ENCODE measurements around the gene SH3RF2. TPM values are rescaled to one million over a fixed set of nuclear protein-coding genes. Genes with fewer than 3 reads are reported as not detected.
"Not testable (repeated sequence)": the region's sequence is repeated elsewhere in the genome, so short reads cannot be mapped to it uniquely, and the experiment has no call there.

The SH3RF2 gene
- total RNA-seq, 1 experiment from 2014 or later: 11.9 TPM

DNA sequence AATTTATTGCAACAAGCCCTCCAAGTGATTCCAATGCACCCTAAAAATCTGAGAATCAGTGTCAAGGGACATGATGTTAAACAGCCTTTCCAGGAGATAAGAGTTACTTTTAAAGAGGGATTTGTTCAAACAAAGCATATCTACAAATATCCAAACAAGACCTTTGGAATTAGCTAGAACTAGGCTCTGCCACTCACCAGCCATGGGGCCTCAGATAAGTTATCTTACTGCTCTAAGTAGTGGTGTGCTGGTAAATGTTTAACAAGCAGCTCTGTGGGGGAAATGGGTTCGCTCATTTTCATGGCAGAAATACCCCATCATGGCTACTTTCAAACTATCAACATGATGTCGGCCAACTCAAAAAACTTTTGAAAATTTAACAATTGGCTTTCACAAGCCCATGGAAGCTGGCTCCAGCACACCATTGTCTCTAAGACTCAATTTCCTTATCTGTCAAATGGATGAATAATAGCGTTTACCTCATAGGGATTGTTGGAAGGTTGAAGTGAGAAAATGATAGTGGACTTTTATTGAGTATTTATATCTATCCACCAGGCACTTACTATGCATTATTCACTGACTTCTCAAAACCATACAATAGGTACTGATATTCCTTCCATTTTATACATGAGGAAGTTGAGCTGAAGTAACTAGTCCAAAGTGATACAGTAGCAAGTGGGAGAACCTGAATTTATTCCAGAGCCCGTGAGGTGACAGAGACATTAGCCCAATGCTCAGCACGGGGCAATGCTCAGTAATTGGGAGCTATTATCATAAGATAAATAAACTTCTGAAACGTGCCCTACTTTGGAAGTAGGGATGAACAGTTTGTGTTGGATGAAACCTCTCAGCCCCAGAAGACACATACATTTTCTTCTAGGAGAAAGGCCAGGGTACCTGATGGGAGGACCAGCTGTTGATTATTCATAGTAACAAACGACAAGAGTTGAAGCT lies 43.2 kb downstream of the SH3RF2 start:
- no peak for DNase-seq (ENCODE audit: low read depth)

DNA sequence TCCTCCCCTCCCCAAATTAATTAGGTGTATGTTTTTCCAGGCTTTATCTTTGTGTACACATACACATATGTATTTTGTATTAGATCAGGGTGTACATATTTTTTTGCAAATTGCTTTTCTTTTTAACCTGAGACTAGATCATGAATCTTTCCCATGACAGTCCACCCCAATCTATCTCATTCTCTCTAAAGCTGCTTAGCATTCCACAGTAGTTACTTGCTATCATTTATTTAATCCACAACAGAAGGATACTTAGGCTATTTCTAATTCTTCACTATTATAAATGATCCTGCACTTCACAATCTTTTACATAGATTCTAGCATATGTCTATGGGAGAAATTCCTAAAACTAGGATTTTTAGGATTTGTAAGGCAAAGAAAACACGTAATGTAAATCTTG lies 43.9 kb downstream of the SH3RF2 start:
- DNase-seq (ENCODE audit: low read depth): no peak

- DNase-seq (ENCODE audit: low read depth): no peak
Observed at GRCh38 chr5:145980718-145981117, 44.3 kb downstream of the SH3RF2 start.

GRCh38 chr5:145981589-145982571 lies 45.5 kb downstream of the SH3RF2 start:
- DNase-seq (ENCODE audit: low read depth): peak; percentile 55

GRCh38 chr5:145982572-145983318 lies 46.4 kb downstream of the SH3RF2 start:
- no peak for DNase-seq (ENCODE audit: low read depth)

DNA sequence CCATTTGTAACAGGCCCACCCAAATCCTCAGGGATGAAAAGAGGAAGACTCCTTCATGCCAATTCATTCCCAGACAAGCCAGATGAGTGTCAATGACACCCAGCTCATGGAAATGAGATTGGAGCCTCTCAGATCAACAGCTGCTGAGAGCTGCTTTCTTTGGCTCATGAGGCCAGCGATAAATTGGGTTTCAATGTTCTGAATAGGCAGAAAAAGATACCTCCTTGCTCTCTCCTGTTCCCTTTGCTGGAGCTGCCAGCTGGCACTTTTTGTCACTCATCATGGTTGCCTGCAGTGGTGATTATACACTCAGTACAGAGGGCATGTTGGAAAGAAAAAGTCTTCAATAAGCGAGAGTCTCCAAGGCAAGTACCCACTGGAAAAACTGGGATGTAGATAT lies 47.1 kb downstream of the SH3RF2 start:
- no peak for DNase-seq (ENCODE audit: low read depth)

GRCh38 chr5:145984072-145984471 lies 47.7 kb downstream of the SH3RF2 start:
- no peak for DNase-seq (ENCODE audit: low read depth)

DNA sequence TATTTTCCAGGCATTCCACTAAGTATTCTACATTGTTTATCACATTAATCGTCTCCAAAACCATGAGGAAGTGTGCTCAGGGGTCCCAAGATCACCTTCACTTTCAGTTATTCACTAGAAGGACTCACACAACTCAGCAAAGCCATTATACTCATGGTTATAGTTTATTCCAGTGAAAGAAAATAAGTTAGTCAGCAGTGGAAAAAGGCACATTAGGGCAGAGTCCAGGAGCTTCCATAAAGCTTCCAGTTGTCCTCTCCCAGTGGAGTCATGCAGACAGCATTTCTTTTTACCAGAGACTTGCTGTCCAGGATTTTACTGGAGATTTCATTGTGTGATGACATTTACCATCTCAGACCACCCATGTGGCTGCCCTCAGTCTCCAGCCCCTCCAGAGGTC lies 51.5 kb downstream of the SH3RF2 start:
- no peak for DNase-seq (ENCODE audit: low read depth)

GRCh38 chr5:145988993-145989392 lies 52.6 kb downstream of the SH3RF2 start:
- DNase-seq (ENCODE audit: low read depth): peak; percentile 30

GRCh38 chr5:145989428-145989827 lies 53.0 kb downstream of the SH3RF2 start:
- peak; percentile 34 for DNase-seq (ENCODE audit: low read depth)

DNA sequence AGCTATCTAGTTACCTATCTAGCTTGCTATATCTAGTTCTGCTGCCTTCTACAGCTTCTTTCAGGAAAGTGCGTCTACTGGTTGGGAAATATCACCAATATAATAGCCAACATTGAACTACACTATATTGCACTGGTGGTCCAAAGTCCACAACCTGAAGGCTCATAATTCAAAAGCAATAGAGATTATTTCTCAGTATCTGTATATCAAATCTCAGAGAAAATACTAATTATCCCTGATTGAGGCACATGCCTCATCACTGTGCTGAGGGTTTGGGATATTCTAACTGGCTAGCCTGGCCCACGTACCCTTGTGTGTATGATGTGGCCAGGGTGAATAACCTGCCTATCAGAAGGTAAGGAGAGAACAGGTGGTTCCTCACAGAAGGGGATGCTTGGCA lies 53.8 kb downstream of the SH3RF2 start:
- no peak for DNase-seq (ENCODE audit: low read depth)

DNA sequence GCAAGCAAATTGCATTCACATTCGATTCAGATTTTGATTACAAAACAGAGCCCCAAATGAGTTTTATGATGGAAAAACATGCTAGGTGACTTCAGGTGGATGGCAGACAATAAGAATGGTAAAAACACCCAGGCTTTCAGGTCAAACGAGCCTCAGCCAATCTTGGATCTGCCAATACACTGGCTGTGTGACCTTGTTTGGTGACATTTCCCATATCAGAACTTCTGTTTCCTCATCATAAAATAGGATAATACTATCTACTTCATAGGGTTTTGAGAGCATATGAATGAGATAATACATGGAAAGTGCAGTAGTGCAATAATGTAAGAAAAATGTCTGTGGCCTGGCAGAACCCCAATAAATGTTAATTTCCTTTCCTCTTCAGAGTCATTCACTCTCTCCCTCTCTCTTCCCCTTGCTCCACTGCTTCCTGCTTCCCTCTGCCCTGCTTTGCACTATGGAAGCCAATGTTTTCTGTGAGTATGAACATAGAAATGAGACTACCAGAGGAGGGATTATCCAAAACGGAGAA lies 54.7 kb downstream of the SH3RF2 start:
- peak; percentile 70 for DNase-seq (ENCODE audit: low read depth)

DNA sequence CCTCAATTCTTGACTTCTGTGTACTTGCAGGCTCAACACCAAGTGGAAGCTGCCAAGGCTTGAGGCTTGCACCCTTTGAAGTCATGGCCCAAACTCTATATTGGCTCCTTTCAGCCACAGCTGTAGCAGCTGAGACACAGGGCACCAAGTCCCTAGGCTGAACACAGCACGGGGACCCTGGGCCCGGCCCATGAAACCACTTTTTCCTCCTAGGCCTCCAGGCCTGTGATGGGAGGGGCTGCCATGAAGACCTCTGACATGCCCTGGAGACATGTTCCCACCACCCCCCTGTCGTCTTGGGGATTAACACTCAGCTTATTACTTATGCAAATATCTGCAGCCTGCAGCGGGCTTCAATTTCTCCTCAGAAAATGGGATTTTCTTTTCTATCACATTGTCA lies 57.2 kb downstream of the SH3RF2 start:
- not testable (repeated sequence) for DNase-seq (ENCODE audit: low read depth)

DNA sequence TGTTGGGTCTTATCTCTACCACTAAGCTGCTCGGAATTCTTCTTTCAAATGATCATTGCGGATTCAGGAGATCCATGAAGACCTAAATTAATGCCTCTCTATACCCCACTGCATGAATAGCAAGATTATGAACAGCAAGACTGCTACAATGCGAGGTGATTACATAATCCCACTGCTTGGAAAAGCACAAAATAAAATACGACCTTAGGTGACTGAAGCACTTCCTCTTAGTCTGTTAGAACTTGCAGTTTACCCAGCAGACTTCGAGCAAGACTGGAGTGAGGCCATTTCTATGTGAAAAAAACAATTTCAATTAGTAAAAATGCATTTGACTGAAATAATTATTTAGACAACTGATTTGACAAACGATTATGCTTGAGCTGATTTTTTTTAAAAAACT lies 59.8 kb downstream of the SH3RF2 start:
- DNase-seq (ENCODE audit: low read depth): no peak

GRCh38 chr5:145999208-145999607 lies 62.8 kb downstream of the SH3RF2 start:
- DNase-seq (ENCODE audit: low read depth): no peak

DNA sequence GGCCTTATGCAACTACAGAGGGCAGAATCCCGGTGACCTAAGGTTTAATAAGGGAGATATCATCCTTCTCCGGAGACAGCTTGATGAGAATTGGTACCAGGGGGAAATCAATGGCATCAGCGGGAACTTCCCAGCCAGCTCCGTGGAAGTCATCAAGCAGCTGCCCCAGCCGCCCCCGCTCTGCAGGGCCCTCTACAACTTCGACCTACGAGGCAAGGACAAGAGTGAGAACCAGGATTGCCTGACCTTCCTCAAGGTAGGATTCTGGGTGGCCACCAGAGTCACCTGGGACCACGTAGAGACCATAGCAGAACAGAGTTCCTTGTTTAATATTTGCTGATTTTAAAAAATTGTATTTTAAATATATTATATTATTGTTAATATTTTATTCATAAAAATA lies 63.7 kb downstream of the SH3RF2 start:
- no peak for DNase-seq (ENCODE audit: low read depth)

GRCh38 chr5:146001544-146002190 lies 65.3 kb downstream of the SH3RF2 start:
- DNase-seq (ENCODE audit: low read depth): peak; percentile 64

GRCh38 chr5:146002491-146002890 lies 66.1 kb downstream of the SH3RF2 start:
- no peak for DNase-seq (ENCODE audit: low read depth)

- DNase-seq (ENCODE audit: low read depth): no peak
Observed at GRCh38 chr5:146003852-146004251, 67.5 kb downstream of the SH3RF2 start.

- DNase-seq (ENCODE audit: low read depth): no peak
Observed at GRCh38 chr5:146005264-146005663, 68.9 kb downstream of the SH3RF2 start.

DNA sequence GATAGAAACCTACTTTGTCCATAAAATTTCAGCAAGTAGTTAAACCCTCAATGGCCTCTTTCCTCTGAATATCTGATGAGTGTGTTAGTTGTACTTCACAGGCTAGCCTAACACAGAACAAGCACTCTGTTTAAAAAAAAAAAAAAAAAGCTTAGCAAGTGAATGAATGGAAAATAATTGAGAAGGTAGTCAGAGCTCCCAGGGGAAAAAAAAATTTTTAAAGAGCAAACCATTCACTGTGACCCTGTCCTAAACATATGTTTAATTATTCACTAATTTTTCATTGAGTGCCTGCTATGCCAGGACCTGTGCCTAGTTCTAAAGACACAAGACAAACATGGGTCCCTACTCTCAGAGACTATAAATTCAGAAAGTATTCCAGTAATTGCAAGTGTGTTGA lies 69.3 kb downstream of the SH3RF2 start:
- DNase-seq (ENCODE audit: low read depth): no peak
